AG10803 (cell line): ENCODE measurements around the gene UBE2O.

Experiments used
- DNase-seq: peaks from one replicate; pipeline ENCODE4 v3.0.0; 2010; ENCODE audit warnings: low read depth
- H3K4me3 ChIP-seq: 2 replicates; pipeline ENCODE4 v1.5.1; 2011; ENCODE audit warnings: mild to moderate bottlenecking, low read length, control low read depth
- TF ChIP-seq, protein P1 (sequence below): conservative IDR thresholded peaks from 2 replicates; pipeline ENCODE4 v1.5.1; 2011; ENCODE audit warnings: mild to moderate bottlenecking, low read length, control low read depth, inconsistent platforms

Gene UBE2O

DNA sequence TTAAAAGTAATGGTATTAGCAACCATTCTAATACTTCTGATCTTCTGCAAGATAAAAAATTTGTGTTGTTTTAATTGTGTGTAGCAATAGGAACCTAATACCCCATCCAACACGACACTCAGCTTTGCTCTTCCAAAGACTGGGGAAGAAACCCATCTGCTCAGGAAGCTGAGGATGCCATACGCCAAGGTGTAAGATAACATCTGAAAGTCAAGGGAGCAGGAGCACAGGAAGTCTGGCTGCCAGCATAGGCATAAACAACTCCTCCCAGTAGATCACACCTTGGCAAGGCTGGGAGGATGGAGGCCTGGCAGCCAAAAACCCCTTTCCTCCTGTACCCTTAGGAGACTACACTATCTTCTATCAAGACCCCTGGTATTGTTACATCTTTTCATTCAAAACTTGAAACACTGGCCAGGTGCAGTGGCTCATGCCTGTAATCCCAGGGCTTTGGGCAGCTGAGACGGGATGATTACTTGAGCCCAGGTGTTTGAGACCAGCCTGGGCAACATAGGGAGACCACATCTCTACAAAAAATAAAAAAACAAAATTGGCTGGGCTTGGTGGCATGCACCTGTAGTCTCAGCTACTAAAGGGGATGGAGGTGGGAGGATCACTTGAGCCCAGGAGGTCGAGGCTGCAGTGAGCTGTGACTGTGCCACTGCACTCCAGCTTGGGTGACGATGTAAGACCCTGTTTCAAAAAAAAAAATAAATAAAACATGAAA is 74.2 kb downstream of the UBE2O start:
- TF ChIP-seq, protein P1, sequence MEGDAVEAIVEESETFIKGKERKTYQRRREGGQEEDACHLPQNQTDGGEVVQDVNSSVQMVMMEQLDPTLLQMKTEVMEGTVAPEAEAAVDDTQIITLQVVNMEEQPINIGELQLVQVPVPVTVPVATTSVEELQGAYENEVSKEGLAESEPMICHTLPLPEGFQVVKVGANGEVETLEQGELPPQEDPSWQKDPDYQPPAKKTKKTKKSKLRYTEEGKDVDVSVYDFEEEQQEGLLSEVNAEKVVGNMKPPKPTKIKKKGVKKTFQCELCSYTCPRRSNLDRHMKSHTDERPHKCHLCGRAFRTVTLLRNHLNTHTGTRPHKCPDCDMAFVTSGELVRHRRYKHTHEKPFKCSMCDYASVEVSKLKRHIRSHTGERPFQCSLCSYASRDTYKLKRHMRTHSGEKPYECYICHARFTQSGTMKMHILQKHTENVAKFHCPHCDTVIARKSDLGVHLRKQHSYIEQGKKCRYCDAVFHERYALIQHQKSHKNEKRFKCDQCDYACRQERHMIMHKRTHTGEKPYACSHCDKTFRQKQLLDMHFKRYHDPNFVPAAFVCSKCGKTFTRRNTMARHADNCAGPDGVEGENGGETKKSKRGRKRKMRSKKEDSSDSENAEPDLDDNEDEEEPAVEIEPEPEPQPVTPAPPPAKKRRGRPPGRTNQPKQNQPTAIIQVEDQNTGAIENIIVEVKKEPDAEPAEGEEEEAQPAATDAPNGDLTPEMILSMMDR: no peak
- DNase-seq: no peak

DNA sequence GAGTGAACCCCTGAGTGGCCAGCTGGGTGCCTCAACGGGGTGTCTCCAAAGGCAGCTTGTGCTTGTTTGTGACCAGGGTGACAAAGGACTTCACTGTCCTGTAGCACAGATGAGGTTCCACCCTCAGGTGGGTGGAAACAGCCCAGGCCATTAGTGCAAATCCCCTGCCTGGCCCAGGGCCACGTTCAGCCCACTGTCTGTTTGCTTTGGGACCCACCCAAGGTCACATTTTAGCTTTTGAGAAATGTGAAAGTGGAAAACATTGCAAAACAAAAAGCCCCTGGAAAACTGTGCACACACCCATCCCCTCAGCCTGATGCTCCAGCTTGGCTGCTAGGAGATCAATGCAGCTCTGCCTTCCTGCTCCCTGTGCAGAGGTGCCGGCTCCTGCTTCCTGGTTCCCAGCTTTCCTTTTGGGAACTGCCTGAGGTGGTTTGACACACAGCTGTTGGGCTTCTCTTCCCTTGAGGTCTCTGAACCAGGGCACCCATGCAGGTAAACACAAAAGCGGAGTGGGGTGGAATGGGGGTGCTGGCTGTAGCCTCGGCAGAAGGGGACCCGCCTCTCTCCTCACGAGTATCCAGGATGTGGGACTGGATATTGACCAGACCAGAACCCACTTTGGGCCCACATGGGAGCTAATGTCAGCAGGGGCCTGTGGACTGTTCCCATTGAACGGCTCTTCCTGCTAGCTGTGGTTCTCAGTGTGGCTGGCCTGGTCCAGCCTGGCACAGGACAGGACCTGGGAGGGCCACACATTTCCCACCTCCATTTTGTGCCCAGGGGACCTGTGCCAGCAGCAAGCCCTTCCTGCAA is 76.4 kb downstream of the UBE2O start:
- TF ChIP-seq, protein P1: no peak
- no peak for DNase-seq
- H3K4me3 ChIP-seq: no peak overlapping the region

More for the DNA sequence above, 74.2 kb downstream of the UBE2O start:
- H3K4me3 ChIP-seq: no peak overlapping the region

DNA sequence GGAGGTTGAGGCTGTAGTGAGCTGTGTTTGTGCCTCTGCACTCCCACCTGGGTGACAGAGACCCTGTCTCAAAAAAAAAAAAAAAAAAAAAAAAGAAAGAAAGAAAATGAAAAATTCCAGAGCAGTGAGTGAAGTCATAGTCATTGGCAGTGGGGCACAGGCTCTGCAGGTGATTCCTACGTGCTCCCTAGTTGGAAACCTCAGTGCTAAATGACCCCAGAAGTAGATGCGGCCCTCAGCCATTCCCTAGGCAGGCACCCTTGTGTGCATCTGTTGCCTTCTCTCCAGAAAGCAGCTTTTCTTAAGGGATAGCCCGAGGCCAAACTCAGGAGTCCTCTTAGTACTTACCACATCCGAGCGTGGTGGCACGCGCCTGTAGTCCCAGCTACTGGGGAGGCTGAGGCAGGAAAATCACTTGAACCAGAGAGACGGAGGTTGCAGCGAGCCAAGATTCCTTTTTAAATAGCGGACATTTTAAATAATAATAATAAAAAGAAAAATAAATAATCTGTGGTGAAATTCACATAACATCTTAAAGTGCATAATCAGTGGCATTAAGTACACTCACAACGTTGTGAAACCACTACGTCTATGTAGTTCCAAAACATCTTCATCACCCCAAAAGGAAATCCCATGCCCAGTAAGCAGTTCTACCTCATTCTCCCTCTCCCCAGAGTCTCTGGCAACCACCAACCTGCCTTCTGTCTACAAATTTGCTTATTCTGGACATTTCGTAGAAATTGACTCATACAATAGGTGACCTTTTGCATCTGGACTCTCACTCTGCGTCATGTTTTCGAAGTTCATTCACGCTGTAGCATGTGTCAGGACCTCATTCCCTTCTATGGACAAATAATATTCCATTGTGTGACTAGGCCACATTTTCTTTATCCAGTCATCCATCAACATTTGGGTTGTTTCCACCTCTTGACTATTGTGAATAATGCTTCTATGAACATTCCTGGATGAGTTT is 81.0 kb downstream of the UBE2O start:
- peak; percentile 98 for DNase-seq
- H3K4me3 ChIP-seq: no peak overlapping the region
- TF ChIP-seq, protein P1: no peak

DNA sequence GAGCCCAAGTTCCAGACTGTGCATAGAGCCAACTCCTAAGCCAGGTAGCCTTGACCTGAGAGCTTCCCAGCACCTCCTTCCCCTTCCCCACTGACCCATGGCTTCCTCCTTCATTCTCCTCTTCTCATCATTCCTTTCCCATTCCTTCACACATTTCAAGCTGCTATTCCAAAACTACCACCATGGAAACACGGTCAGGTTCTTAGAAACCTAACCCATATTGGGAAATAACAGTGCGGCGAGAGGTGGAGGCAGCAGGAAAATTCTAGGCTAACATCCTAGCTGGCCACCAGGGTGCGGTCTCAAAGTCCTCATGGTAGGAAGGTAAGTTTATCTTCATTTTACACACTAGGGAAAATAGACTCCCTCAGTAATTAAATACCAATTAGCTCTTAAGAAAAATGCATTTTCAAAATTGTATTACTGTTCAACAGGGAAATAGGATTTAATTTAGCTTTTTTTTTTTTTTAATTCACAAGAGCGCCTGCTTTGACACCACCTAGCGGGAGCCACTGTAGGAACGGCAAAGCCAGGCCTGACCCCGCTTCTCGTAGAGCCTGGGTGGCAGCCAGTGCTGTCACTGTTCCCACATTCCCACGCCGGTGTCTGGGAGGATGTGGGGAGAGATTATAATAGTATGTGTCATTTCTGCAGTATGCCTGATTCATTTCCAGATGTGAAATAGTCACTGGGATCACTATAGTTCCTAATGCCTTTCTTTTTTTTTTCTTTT is 82.5 kb downstream of the UBE2O start:
- H3K4me3 ChIP-seq: no peak overlapping the region
- TF ChIP-seq, protein P1: peak; percentile 71
- DNase-seq: peak; percentile 99

DNA sequence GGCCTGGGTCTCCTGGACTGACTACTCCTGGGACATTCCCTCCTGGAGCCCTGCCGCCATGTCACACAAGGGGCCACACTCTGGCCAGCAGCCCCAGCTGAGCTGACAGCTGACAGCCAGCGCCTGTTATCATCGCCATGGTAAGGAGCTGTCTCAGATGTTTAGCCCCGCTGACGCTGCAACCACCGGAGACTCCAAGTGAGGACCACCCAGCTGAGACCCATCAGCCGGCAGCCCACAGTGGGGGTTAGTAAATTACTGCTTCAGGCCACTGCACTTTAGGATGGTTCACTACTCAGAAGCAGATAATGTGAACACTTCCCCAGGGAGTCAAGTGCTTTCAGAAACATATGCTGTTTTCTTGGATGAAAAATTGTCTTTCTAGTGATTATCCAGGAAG is 83.1 kb downstream of the UBE2O start:
- no peak overlapping the region for H3K4me3 ChIP-seq
- TF ChIP-seq, protein P1: no peak
- no peak for DNase-seq

DNA sequence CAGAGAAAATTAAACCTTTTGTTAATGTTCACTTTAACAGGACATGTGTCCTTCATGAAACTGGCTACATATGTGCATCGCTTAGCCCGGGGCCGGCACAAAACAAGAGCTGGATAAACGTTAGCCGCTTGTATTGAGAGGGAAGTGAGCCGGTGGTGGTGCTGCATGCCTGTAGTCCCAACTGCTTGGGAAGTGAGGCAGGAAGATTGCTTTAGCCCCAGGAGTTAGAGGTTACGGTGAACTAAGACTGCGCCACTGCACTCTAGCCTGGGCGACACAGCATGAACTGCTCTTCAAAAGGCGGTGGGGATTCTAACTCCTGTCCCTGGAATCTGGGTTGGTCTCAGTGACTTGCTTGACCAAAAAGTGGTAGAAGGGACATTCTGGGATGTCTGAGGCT is 83.6 kb downstream of the UBE2O start:
- TF ChIP-seq, protein P1: no peak
- no peak for DNase-seq
- no peak overlapping the region for H3K4me3 ChIP-seq
